Posterior vena cava (tissue), 2 donors: ENCODE measurements around the gene PAPPA. TPM values are rescaled to one million over a fixed set of nuclear protein-coding genes. Genes with fewer than 3 reads are reported as not detected.

Source experiments
- DNase-seq: peaks from one replicate; pipeline ENCODE4 v3.0.0-alpha.2; 2020; ENCODE audit warnings: low spot score
- intact Hi-C, 2 donors: fragments of 100-400 bp; cut with DNase I; formaldehyde crosslinking; loops; one replicate each; pipeline versions ENCODE4 v1.14.1 to v1.14.2; 2022 to 2023
- total RNA-seq, 2 donors: library from RNA; stranded (reverse); fragmentation: NEBNext Ultra II Directional; extraction: Animal tissue kit (Norgen Biotek cat#: 25700); gene quantifications; one replicate each; pipeline ENCODE4 v1.2.1, GENCODE V29; 2021
- donor health status: DM: yes; HTN: yes; CAD: no.
- donor health status: DM: yes; HTN: yes; CAD: no.

PAPPA gene
- total RNA-seq, 2 donors from 2014 or later: 9.9 to 15.3 TPM

DNA sequence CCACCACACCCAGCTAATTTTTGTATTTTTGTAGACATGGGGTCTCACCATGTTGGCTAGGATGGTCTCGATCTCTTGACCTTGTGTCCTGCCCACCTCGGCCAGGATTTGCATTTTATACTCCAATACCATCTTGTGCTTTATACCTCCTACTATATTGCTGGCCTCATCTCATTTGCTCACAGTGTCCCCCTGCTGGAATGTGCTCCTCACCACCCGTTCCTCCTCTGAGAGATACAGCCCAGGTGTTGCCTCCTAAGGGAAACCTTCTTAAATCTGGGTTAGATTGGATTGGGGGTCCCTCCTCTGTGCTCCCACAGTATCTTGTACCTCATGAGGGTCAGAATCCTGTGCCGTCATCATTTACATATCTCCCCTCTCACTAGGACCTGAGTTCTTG is 131.7 kb downstream of the PAPPA start:
- intact Hi-C loops: no loop called here
- DNase-seq: no peak

DNA sequence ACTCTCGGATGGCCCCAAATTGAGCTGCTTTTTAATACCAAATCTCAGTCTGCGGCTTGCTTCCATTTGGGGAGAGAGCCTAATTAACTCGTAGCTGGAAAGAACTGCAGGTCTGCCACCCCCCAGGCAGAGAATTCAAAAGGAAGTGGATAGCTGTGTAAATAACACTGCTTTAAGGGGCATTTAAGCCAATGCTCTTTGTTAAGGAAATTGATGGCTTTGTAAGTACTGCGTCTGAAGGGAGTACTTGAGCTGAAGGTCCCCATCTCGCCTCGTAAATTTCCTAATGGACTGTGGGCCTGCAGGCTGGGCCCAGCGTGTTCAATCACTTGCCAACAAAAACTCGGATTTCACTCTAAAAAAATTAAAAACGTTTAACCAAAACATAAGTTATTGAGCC is 132.7 kb downstream of the PAPPA start:
- intact Hi-C loops: no loop called here
- DNase-seq: no peak

- no peak for DNase-seq
These were observed 134.1 kb downstream of the PAPPA start for GRCh38 chr9:116287721-116288120.

GRCh38 chr9:116288658-116289057 is 135.1 kb downstream of the PAPPA start:
- intact Hi-C loops: no loop called here
- DNase-seq: no peak

More at GRCh38 chr9:116287721-116288120, 134.1 kb downstream of the PAPPA start:
- intact Hi-C loops: no loop called here

DNA sequence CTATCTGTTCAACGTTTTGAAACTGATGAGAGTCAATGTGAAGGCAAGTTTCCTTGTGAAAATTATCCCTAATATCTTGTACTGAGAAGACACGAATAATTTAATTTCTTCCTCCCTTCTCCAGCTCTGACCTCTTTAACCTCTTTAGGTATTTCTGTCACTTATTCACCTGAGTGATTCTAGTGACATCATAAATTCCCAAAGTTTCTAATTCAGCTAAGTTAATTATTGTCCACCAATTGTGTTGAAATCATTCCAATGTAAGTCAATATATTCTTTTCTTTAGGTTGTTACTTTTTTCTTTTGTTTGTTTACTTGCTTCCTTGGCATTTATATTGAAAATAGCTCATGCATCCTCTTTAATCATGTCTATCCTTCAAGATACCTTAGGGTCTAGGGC is 143.8 kb downstream of the PAPPA start:
- intact Hi-C loops: no loop called here
- no peak for DNase-seq

DNA sequence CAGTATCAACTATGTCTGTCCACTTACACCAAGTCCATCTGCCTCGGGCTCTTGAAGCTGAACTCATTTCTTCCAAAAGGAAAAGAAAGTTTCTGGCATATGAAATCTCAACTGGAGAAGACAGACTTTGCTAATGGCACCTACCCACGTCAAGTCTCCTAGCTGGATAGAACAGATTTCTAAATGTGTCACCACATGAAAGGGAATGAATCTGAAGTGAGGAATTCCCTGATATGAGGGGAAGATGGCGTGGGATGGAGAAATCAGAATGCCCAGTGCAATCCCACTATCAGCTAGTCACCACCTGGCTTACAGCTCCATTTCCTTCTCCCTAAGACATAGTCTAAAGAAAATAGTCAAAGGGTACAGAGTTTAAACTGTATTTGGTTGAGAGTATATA is 144.7 kb downstream of the PAPPA start:
- intact Hi-C loops: no loop called here
- no peak for DNase-seq

- intact Hi-C loops: no loop called here
These were observed 145.3 kb downstream of the PAPPA start for GRCh38 chr9:116298878-116299391.

GRCh38 chr9:116300360-116300870 is 146.8 kb downstream of the PAPPA start:
- DNase-seq: no peak
- intact Hi-C loops: loop anchor here in 1 of 2 donors (5.0 kb wide), 1 partner anchor 1753 kb away; no protein-coding TSS in a partner anchor

More at GRCh38 chr9:116298878-116299391, 145.3 kb downstream of the PAPPA start:
- no peak for DNase-seq

GRCh38 chr9:116303270-116303669 is 149.7 kb downstream of the PAPPA start:
- no peak for DNase-seq
- intact Hi-C loops: loop anchor here in 1 of 2 donors (5.0 kb wide), 1 partner anchor 1756 kb away; no protein-coding TSS in a partner anchor

DNA sequence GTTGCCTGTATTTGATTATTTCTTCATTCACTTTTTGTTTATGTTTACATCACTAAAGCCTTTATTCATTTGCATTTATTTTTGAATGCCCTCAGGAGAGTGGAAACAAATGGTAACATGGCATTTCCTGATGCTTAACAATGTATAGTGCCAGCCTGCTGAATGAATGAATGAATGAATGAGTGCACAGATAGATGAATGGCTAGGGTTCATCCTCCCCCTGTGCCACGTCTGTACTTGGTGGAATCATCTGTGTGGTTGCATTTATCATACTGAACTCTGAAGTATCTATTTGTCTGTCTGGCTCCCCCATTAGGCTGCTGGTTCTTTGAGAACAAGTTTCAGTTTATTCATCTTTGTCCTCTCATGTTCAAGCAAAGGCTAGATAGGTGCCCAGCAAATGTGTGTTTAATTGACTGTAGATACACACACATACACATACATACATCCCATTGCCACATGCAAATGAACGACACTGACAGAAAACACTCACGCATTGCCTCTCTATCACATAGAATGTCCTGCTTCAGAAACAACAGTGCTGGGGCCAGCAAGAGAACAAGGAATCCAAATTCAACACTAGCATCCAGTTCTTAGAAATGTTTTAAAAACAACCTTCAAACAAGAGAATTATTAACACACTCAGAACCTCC is 150.4 kb downstream of the PAPPA start:
- intact Hi-C loops: loop anchor here in 1 of 2 donors (5.0 kb wide), 1 partner anchor 1757 kb away; no protein-coding TSS in a partner anchor

GRCh38 chr9:116304761-116305160 is 151.2 kb downstream of the PAPPA start:
- intact Hi-C loops: loop anchor here in 1 of 2 donors (5.0 kb wide), 1 partner anchor 1757 kb away; no protein-coding TSS in a partner anchor
- no peak for DNase-seq

More for the DNA sequence above, 150.4 kb downstream of the PAPPA start:
- no peak for DNase-seq

- DNase-seq: no peak
- intact Hi-C loops: no loop called here
These were observed 154.5 kb downstream of the PAPPA start for GRCh38 chr9:116308076-116308475.

- intact Hi-C loops: loop anchor here in 1 of 2 donors (1.0 to 5.0 kb wide), 2 partner anchors 49 to 732 kb away; no protein-coding TSS in a partner anchor
- no peak for DNase-seq
These were observed 156.5 kb downstream of the PAPPA start for GRCh38 chr9:116309900-116310611.

- intact Hi-C loops: loop anchor here in 1 of 2 donors (5.0 kb wide), 1 partner anchor 730 kb away; no protein-coding TSS in a partner anchor
These were observed 158.6 kb downstream of the PAPPA start for GRCh38 chr9:116312221-116312620.

GRCh38 chr9:116313638-116314037 is 160.0 kb downstream of the PAPPA start:
- DNase-seq: no peak
- intact Hi-C loops: loop anchor here in 1 of 2 donors (5.0 kb wide), 1 partner anchor 729 kb away; no protein-coding TSS in a partner anchor

More at GRCh38 chr9:116312221-116312620, 158.6 kb downstream of the PAPPA start:
- no peak for DNase-seq

DNA sequence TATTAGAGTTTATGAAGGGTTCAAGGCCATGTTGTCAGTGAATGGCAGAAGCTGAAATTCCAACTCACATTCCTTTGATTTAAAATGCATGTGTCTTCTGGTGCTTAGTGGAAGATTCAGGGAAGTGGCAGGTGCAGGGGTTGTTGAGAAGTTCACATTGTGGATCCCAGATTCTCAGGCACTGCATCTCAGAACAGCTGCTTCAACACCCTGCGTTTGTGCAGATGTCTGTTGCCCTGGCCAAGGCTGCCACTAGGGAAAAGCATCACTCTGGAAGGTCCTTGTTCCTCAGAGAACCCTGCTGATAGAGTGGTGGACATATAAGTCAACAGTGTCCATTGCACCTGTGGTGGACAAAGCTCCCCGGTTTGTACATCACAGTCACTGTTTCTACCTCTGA is 162.7 kb downstream of the PAPPA start:
- intact Hi-C loops: no loop called here
- DNase-seq: no peak

- intact Hi-C loops: no loop called here
- DNase-seq: no peak
These were observed 163.9 kb downstream of the PAPPA start for GRCh38 chr9:116317503-116317902.

GRCh38 chr9:116318468-116319374 is 165.1 kb downstream of the PAPPA start:
- no peak for DNase-seq
- intact Hi-C loops: no loop called here

DNA sequence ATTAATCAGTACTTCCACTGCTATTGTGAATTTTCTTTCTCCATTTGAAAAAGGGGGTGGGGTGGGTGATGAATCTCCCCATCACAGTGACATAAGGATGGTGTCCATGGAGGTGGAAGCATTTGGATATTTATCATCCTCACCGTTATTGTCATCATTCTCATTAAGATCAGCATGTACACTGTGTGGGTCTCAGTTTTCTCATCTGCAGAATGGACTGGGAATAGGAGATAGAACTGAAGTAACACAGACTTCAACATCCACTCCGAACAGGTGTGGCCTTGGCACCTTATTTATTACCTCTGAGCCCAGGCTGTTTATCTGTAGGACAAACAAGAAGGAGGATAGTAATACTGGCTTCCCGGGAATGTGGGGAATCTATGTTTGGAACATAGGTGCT is 165.9 kb downstream of the PAPPA start:
- no peak for DNase-seq
- intact Hi-C loops: no loop called here
